Hindlimb muscle (tissue), 1 donor: Measurements from ENCODE around the gene NELL2. TPM values are rescaled to one million over a fixed set of nuclear protein-coding genes. Genes with fewer than 3 reads are reported as not detected.

Source experiments
- DNase-seq: peaks from one replicate; pipeline ENCODE4 v3.0.0-alpha.2; 2013
- polyA plus RNA-seq: library from polyadenylated mRNA; unstranded; fragments of 120-200 nt; gene quantifications from one replicate; pipeline ENCODE4 v1.2.1, GENCODE V29; 2013; ENCODE audit not compliant: insufficient read length

The NELL2 gene
- polyA plus RNA-seq, 1 donor, result 0.25 TPM

- no peak for DNase-seq
These were observed 349.4 kb downstream of the NELL2 start for GRCh38 chr12:44526655-44527182.

GRCh38 chr12:44525806-44526654, 350.1 kb downstream of the NELL2 start:
- no peak for DNase-seq

GRCh38 chr12:44523828-44524227, 352.3 kb downstream of the NELL2 start:
- no peak for DNase-seq

DNA sequence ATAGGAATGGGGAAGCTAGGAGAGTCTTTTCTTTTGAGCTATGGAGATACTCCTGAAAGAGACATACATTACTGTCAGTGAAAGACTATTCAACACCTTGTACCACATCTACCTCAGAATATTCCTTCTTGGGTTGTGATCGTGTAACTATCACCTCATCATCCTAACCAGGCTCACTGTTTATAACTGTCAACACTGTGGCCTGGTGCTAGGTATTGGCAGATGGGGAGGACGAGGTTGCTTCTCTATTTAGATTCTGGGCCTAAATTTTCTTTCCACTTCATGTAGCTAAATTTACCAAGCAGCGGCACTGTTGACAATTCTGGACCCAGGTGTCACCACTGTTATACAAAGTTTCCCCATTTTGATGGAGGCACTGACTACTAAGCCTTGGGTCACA, 354.4 kb downstream of the NELL2 start:
- no peak for DNase-seq

- DNase-seq, result no peak
These were observed 356.2 kb downstream of the NELL2 start for GRCh38 chr12:44519931-44520330.

DNA sequence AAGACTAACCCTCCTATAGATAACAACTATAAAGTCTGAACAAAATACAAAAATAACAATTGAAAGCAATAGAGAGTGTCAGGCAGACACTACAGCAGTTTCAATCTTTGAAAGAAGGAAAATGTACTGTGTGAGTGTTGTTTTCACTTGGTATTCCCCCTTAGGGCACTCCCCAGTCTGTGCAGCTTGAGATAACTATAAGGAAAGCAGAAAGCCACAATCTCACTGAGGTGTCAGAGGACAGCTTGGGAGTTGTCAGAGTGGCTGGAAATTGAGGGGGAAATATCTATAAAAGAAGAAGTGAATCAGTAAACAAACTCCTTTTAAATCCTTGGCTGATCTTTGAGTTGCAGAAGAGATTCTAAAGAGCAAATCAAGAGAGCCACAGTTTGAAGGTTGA, 364.8 kb downstream of the NELL2 start:
- no peak for DNase-seq

DNA sequence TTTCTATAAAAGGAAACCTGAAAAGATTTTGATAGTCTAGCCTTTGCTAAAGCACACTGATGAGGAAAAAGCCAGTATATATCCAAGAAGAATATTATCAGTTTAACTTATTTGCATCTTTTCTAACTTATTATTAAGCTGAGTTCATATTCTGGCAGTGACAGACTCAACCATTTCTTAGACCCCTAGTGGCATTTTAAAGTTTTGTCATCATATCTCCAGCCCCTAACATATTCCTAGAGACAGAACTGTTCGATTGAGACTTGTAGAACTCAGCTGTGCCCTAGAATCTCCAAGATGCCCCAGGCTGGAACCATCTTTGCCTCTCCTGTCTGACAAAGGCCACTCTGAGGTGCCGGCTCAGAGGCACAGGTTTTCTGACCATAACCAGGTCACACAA, 365.6 kb downstream of the NELL2 start:
- no peak for DNase-seq

- DNase-seq, result no peak
These were observed 366.0 kb downstream of the NELL2 start for GRCh38 chr12:44510076-44510475.

GRCh38 chr12:44509471-44509870, 366.6 kb downstream of the NELL2 start:
- DNase-seq, result no peak

GRCh38 chr12:44507461-44507860, 368.7 kb downstream of the NELL2 start:
- DNase-seq, result no peak

- no peak for DNase-seq
These were observed 371.3 kb downstream of the NELL2 start for GRCh38 chr12:44504799-44505198.

- DNase-seq, result no peak
These were observed 372.8 kb downstream of the NELL2 start for GRCh38 chr12:44503329-44503728.

GRCh38 chr12:44502681-44503080, 373.4 kb downstream of the NELL2 start:
- DNase-seq, result no peak

GRCh38 chr12:44500423-44500822, 375.7 kb downstream of the NELL2 start:
- DNase-seq, result no peak

DNA sequence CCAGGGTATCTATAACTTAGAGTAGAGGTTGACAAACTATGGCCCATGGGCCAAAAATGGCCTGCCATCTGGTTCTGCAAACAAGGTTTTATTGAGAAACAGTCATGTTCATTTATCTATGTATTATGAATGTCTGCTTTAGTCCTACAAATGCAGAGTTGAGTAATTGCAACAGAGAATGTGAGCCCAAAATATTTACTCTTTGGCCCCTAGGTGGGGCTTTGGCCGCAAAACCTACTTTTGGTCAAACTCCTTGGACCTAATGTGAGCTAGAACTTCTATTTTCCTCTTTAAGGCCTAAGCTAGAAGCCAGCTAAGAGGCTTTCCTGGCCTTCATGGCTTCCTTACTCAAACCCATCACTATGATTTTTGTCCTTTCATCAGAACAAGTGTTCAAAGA, 379.1 kb downstream of the NELL2 start:
- no peak for DNase-seq

GRCh38 chr12:44490181-44490580, 385.9 kb downstream of the NELL2 start:
- DNase-seq, result no peak

DNA sequence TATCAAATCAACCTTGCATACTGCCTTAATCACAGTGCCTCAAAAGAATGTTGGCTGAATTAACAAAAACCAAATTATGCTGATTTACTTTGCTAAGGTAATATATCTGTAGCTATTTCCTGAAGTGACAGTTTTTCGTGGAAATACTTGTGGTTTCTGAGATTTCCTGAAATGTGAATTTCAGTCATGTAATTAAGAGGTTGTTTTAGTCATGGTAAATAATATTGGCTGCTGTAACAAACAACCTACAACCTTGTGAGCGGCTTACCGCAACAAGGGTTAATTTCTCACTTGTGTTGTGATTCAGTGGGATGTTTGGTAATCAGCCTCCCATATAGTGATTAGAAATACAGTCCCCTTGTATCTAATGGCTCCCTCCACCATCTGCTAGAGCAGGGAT, 387.9 kb downstream of the NELL2 start:
- no peak for DNase-seq

DNA sequence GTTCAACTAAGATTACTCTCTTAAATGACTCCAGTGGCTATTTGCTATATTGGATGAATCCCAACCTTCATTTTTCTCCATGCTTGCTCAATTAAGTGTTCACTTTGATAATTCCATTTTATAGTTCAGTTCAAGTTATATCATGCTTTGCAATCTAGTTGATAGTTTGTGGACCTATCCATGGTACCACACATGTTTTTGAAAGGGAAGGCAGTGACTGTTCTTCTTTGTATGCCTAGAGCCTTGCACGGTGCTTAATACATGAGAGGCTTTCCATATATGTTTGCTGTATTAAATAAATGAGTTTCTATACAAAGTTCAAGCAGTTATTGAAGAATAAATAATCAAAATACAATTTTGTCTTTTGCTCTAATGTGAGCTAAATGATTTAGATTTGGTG, 391.3 kb downstream of the NELL2 start:
- no peak for DNase-seq

GRCh38 chr12:44477331-44477980, 398.7 kb downstream of the NELL2 start:
- DNase-seq, result no peak

- no peak for DNase-seq
These were observed 399.4 kb downstream of the NELL2 start for GRCh38 chr12:44476683-44477082.

DNA sequence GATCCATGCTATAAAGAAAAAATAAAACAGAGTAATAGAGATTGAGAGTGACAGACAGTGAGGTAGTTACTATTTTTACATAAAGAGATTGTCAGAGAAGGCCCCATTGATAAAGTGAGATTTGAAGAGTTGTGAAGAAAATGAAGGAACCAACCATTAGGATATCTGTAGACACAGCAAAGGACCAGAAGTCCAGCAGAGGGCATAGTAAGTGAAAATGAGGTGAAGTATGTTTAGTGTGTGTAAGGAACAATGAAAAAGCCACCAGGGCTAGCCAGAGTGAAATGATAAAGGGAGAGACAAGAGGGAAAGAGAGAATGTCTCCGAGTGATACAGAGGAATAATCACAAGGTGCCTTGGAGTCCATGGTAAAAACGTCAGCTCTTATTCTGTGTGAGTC, 411.0 kb downstream of the NELL2 start:
- no peak for DNase-seq

DNA sequence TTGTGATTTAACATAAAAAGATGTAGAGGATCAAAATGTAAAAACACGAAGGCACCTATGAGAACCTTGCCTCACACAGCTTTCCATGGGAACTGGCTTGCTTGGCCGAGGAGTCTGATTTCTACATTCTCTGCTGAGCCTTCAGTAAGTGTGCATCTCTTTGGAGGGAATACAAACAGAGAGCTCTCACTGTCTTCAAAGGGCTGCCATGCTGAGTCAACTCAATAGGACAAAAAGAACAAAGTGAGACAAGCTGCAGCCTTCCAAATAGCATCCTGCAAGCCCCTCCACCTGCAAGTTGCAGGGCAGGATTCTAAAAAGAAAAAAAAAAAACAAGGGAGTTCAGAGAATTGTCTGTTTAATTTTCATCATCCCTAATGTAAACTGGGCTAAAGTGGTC, 411.9 kb downstream of the NELL2 start:
- DNase-seq, result no peak

DNA sequence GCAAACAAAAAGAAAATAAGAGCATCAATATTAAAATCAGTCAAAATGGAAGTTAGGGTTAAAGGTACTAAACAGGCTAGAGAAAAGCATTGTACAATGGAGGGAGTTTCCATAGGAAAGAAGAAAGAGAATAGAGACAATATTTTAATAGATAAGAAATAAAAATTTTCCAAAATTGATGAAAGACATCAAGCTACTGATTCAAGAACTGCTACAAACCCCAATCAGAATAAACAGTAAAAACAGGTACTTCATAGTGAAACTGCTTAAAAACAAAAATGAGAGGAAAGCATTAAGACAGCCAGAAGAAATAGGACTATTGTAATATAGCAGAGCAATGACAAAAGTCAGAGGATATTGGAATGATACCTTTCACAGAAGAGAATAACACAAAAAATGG, 413.4 kb downstream of the NELL2 start:
- DNase-seq, result no peak

- no peak for DNase-seq
These were observed 415.9 kb downstream of the NELL2 start for GRCh38 chr12:44460261-44460660.
